GM06990 (cell line): ENCODE data around the gene GPR61.
A peak's percentile ranks its signal among the peaks of the same experiment; 100 is the strongest.

Source experiments
- DNase-seq: peaks from one replicate; pipeline ENCODE4 v3.0.0-alpha.2; 2011; ENCODE audit not compliant: insufficient read length; ENCODE audit errors: extremely low read depth
- H3K27me3 ChIP-seq: replicated peaks from 2 replicates; pipeline ENCODE4 v1.6.0; 2011; ENCODE audit warnings: low read length; ENCODE audit not compliant: control insufficient read depth, insufficient read depth
- H3K36me3 ChIP-seq: 2 replicates; pipeline ENCODE4 v1.5.1; 2011; ENCODE audit warnings: low read length; ENCODE audit not compliant: control insufficient read depth, insufficient read depth
- H3K4me3 ChIP-seq: replicated peaks from 2 replicates; pipeline ENCODE4 v1.5.1; 2011; ENCODE audit warnings: low read depth, mild to moderate bottlenecking, control low read depth, low read length
- CTCF ChIP-seq: IDR thresholded peaks from 2 replicates; pipeline ENCODE4 v1.5.1; 2011; ENCODE audit warnings: low read length, control low read depth, mild to moderate bottlenecking, inconsistent platforms; ENCODE audit not compliant: insufficient read depth, poor library complexity, severe bottlenecking

Gene GPR61

DNA sequence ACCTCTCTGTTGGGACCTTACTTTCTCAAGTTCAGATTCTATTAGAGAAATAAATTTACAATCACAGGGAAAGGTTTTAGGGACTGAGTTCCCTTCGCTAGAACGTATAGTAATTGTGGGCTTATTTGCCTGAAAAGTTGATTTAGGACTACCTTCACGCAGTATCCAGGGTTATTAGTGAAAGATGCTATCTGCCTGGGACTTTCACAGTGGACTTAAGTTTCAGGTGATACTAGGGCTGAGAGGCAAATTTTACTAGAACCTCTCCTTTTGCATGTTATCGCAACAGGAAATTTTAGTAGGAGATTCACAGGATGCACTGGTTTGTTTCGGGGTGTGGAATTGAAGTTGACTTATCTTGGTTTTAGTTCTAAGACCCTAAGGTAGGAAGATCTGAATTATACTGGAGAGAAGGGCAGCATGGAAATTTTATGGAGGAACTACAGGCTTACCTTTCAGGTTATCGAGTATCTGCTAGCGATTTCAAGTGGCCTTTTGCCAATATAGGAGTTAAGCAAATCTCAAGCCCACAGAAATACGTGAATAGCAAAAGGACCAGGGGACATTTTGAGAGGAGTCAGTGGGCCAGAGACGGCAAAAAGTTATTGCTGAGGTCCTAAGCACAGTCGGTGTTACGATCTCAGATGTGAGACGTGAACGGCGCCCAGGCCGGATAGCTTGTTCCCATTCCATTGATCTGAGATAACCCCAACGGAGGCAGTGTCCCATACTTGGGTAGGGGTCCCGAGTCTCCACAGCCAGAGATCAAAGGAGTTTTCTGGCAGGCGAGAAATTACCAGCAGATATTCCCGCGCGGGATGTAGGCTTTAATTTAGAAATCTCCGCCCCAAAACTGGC, 8.0 kb downstream of the GPR61 start:
- H3K27me3 ChIP-seq = no peaks in the 10 kb centered on the region
- H3K36me3 ChIP-seq = no peaks in the 10 kb centered on the region
- peak overlapping the region; percentile 100 for H3K4me3 ChIP-seq
- peak; percentile 32 for DNase-seq
- no peak for TF ChIP-seq CTCF

GRCh38 chr1:109548321-109549267, 8.9 kb downstream of the GPR61 start, which contains the start of gene GNAI3:
Gene GNAI3, plus strand, starts transcription at chr1:109548615. Its CDS starts 106 bp downstream, at chr1:109548721.
- TF ChIP-seq CTCF = no peak
- Histone ChIP-seq H3K27me3 (no peaks in the 10 kb centered on the region), H3K4me3 (peak within 1 kb of the TSS; percentile 100), H3K36me3 (no peaks in the 10 kb centered on the region)
- DNase-seq = peak; percentile 92

DNA sequence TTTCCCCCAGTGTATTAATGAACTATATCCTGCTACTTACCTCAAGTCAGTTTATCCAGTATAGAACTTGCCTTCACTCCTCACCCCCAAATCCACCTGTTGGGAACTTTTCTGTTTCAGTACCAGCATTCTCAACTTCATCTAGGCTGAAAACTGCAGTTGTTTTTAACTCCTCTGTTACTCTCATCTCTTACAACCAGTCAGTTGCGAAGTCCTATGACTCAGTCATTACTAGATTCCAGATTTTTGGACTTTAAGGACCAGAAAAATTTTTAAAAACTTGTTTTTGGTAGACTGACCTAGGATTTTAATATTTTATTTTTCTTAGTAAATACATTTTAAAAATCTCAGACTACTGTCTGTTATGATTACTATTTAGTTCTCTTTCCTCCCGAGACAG, 16.9 kb downstream of the GPR61 start:
- Histone ChIP-seq H3K27me3 (no peaks in the 10 kb centered on the region), H3K4me3 (no peak overlapping the region), H3K36me3 (no peaks in the 10 kb centered on the region)
- no peak for TF ChIP-seq CTCF
- DNase-seq = no peak

DNA sequence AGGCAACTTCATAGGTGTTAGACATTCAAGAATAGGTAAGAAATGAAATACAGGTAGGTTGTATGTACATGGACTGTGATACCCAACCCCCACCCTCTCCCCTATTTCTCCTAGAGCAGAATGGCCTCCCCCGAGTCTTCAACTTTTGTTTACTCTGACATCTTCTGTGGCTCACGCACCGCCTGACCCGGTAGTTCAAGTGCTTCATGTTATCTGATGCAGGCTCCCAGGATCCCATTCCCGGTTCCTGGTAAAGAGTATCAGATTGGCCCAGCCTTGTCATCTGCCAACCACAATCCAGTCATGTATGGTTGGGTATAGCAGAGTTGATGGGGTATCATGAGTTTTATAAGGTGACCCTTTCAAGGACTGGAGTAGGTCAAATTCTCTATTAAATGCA, 17.8 kb downstream of the GPR61 start:
- no peak for DNase-seq
- TF ChIP-seq CTCF = no peak
- H3K36me3 ChIP-seq = no peaks in the 10 kb centered on the region

DNA sequence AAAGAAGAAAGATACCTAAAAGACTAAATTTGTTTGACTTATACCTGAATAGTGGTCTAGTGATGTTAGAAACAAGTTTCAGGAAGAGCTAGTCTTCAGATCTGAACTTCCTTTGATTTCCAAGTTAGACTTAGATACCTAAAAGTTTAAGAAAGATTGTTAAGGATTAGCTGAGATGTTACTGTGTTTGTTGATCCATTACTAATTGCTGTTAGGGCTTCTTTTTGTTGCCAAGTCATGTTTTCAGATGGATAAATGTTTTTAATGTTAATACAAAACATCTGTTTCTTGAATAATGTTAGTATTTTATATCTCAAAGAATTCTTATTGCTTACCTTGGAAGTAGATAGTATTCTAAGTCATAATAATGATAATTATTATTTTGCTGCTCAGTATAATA, 20.3 kb downstream of the GPR61 start:
- no peaks in the 10 kb centered on the region for H3K27me3 ChIP-seq

More for the DNA sequence above, 17.8 kb downstream of the GPR61 start:
- Histone ChIP-seq H3K27me3 (no peaks in the 10 kb centered on the region), H3K4me3 (no peak overlapping the region)

More for the DNA sequence above, 20.3 kb downstream of the GPR61 start:
- TF ChIP-seq CTCF = no peak
- H3K4me3 ChIP-seq = no peak overlapping the region
- H3K36me3 ChIP-seq = no peaks in the 10 kb centered on the region
- no peak for DNase-seq
